ENCODE data around the gene HSD17B1.
"Not testable (repeated sequence)": the region's sequence is repeated elsewhere in the genome, so short reads cannot be mapped to it uniquely, and the experiment has no call there.

The HSD17B1 gene

DNA sequence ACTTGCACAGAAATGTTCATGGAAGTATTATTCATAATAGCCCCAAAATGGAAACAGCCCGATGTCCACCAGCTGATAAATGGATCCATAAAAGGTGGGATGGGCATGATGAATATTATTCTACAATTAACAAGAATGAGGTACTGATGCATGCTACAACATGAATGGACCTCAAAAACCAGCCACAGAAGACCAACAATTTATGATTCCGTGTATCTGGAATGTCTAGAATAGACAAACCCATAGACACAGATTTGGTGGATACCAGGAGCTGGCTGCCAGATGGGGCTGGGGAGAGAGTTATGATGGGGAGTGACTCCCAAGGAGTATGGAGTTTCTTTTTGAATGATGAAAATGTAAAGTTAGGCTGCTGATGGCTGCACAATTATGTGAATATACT is 27.5 kb upstream of the HSD17B1 start:
- peak; percentile 75 for DNase-seq (ENCODE audit: low read depth)

DNA sequence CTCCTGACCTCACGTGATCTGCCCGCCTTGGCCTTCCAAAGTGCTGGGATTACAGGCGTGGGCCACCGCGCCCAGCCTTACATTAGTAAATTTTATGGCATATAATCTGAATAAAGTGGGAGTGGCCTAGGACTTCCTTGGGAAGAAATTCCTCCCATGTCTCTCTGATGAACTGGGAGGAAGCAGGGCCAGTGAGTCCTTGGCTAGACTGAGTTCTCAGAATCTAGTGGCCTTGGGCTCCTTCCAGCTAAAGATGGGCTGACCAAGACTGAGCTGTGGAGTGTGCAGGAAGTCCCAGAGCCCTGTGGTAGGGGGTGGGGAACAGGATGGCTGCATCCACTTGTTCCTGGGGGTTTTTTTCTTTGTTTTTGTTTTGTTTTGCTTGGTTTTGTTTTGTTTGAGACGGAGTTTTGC is 26.7 kb upstream of the HSD17B1 start:
- DNase-seq (ENCODE audit: low read depth), result peak; percentile 36

- DNase-seq (ENCODE audit: low read depth), result no peak
Measured at GRCh38 chr17:42527932-42528331, 24.8 kb upstream of the HSD17B1 start.

- DNase-seq (ENCODE audit: low read depth), result no peak
Measured at GRCh38 chr17:42529061-42529460, 23.7 kb upstream of the HSD17B1 start.

GRCh38 chr17:42530952-42531454 is 21.7 kb upstream of the HSD17B1 start:
- no peak for DNase-seq (ENCODE audit: low read depth)

GRCh38 chr17:42531455-42532354 is 21.0 kb upstream of the HSD17B1 start:
- DNase-seq (ENCODE audit: low read depth), result peak; percentile 63

- DNase-seq (ENCODE audit: low read depth), result no peak
Measured at GRCh38 chr17:42535155-42536047, 17.3 kb upstream of the HSD17B1 start.

- DNase-seq (ENCODE audit: low read depth), result peak; percentile 71
Measured at GRCh38 chr17:42536048-42536371, 16.7 kb upstream of the HSD17B1 start, which contains the start of gene NAGLU. Gene NAGLU, plus strand, starts transcription at chr17:42536241. Its CDS starts 32 bp downstream, at chr17:42536273.

GRCh38 chr17:42536372-42537155 is 16.2 kb upstream of the HSD17B1 start:
- DNase-seq (ENCODE audit: low read depth), result peak; percentile 69

DNA sequence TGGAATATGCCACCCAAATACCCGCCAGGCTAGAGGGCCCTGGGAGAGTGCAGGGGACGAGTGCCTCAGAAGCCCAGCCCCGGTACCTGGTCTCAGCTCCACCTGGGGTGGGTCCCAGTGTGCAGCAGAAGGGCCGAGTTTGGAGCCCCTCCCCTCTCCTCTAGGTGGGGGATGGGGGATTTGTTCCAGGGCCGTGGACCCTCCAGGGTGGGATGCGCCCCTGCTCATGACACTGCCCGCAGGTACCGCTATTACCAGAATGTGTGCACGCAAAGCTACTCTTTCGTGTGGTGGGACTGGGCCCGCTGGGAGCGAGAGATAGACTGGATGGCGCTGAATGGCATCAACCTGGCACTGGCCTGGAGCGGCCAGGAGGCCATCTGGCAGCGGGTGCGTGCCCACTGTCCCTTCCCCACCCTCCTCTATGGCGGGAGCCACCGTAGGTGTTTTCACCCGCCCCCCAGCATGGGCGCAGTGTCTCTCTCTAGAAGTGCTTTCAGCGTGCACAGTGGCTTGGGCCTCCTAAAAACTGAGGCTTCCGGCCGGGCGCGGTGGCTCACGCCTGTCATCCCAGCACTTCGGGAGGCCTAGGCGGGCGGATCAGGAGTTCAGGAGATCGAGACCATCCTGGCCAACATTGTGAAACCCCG is 15.4 kb upstream of the HSD17B1 start:
- no peak for DNase-seq (ENCODE audit: low read depth)

DNA sequence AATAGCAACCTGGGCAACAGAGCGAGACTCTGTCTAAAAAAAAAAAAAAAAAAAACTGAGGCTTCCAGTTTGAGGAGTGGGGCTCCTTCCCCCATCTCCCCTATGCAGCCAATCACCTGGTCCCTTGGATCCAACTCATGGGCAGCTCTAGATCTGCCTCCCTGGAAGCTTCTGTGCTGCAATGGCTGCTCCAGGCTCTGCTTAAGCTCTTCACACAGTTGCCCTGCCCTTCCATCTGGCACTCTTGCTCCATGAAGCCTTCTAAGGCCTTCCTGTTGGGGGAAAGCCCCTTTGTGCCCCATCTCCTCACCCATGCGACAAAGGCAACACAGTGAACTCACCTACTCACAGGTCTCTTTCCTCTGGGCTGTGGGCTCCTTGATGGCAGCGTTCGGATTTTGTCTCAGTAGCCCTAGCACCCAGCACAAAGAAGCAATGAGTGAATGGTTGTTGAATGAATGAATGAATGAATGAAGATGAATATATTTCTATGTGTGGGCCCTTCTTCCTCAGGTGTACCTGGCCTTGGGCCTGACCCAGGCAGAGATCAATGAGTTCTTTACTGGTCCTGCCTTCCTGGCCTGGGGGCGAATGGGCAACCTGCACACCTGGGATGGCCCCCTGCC is 14.8 kb upstream of the HSD17B1 start:
- DNase-seq (ENCODE audit: low read depth), result no peak

DNA sequence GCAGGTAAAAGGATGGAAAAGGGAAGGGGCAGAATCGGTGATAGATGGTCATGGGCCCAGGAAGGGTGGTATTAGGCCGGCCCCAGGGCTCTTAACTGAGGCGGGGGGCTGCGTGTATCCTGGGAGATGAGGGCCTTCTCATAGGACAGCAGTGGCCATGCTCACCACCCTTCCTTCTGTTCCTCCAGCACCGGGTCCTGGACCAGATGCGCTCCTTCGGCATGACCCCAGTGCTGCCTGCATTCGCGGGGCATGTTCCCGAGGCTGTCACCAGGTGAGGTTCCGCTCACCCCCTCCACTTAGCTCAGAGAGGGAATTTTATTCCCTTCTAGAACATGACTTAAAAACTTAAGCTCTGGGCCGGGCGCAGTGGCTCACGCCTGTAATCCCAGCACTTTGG is 14.2 kb upstream of the HSD17B1 start:
- DNase-seq (ENCODE audit: low read depth), result no peak

DNA sequence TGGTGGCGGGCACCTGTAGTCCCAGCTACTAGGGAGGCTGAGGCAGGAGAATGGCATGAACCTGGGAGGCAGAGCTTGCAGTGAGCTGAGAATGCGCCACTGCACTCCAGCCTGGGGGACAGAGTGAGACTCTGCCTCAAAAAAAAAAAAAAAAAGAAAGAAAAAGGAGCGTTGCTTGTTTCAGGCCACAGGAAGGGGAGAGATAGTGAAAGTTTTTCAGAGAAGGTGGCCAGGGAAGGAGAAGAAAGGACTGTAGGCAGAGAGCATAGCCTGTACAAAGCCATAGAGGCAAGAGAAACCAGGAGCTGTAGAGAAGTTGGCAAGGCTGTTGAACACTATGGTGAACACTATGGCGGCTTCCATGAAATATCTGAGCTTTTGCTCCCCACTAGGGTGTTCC is 12.2 kb upstream of the HSD17B1 start:
- DNase-seq (ENCODE audit: low read depth), result not testable (repeated sequence)

DNA sequence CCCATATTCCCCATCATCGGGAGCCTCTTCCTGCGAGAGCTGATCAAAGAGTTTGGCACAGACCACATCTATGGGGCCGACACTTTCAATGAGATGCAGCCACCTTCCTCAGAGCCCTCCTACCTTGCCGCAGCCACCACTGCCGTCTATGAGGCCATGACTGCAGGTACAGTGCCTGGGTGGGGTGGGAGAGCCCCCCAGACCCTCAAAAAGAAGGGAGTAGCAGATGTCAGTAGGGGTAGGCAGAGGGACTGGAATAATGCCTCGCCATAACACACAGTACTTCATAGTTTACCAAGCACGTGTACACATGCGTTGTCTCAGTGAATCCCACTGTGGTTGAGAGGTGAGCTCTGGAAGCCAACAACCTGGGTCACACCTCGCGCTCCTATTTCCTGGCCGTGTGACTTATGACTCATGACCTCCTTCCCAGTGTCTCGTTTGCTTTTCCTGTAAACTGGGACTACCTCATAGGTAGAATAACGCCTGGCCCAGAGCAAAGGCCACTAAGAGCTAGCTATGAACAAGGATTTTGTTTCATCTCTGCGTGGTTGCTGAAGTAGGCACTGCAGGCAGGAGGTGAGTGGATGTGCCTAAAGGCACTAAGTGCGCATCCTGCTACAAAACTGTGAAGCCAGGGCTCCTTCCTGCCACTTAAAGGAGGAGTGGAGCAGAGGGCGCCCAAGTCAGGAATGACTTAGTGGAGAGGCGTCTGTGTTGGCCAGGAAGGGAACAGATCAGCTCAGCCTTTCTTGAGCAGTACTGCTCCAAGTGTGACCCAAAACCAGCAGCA is 11.5 kb upstream of the HSD17B1 start:
- DNase-seq (ENCODE audit: low read depth), result no peak

DNA sequence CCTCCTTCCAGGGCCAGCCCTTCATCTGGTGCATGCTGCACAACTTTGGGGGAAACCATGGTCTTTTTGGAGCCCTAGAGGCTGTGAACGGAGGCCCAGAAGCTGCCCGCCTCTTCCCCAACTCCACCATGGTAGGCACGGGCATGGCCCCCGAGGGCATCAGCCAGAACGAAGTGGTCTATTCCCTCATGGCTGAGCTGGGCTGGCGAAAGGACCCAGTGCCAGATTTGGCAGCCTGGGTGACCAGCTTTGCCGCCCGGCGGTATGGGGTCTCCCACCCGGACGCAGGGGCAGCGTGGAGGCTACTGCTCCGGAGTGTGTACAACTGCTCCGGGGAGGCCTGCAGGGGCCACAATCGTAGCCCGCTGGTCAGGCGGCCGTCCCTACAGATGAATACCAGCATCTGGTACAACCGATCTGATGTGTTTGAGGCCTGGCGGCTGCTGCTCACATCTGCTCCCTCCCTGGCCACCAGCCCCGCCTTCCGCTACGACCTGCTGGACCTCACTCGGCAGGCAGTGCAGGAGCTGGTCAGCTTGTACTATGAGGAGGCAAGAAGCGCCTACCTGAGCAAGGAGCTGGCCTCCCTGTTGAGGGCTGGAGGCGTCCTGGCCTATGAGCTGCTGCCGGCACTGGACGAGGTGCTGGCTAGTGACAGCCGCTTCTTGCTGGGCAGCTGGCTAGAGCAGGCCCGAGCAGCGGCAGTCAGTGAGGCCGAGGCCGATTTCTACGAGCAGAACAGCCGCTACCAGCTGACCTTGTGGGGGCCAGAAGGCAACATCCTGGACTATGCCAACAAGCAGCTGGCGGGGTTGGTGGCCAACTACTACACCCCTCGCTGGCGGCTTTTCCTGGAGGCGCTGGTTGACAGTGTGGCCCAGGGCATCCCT is 9.3 kb upstream of the HSD17B1 start:
- no peak for DNase-seq (ENCODE audit: low read depth)

DNA sequence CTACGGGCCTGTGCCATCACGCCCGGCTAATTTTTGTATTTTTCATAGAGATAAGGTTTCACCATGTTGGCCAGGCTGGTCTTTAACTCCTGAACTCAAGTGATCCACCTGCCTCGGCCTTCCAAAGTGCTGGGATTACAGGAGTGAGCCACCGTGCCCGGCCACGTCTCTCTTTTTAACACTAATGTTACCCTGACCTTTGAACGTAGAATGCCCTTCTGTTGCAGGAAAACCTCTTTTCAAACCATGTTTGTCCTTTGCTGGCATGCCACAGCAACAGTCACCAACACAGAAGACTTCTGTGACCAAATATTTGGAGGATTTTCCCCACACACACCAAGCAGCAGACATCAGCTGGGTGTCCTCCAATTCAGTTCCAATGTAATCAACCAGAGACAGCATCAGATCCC is 7.8 kb upstream of the HSD17B1 start:
- no peak for DNase-seq (ENCODE audit: low read depth)

- peak; percentile 54 for DNase-seq (ENCODE audit: low read depth)
Measured at GRCh38 chr17:42545755-42546505, 6.8 kb upstream of the HSD17B1 start.

GRCh38 chr17:42547001-42547461 is 5.7 kb upstream of the HSD17B1 start:
- no peak for DNase-seq (ENCODE audit: low read depth)

All from amniotic epithelial cell (primary cell).